Osteocyte (in vitro differentiated cells): Measurements from ENCODE around the gene MYO1D. TPM values are rescaled to one million over a fixed set of nuclear protein-coding genes. Genes with fewer than 3 reads are reported as not detected.

Experiments
- DNase-seq: peaks from one replicate; pipeline ENCODE4 v3.0.0; 2021; ENCODE audit warnings: mixed read lengths; ENCODE audit not compliant: unreplicated experiment; ENCODE audit errors: extremely low spot score
- H3K27ac Mint-ChIP-seq: one replicate; pipeline ENCODE4 v1.8.0; 2021; ENCODE audit warnings: mild to moderate bottlenecking, mixed read lengths; ENCODE audit not compliant: unreplicated experiment
- H3K27me3 Mint-ChIP-seq: one replicate; pipeline ENCODE4 v1.8.0; 2021; ENCODE audit warnings: mixed read lengths; ENCODE audit not compliant: unreplicated experiment
- H3K36me3 Mint-ChIP-seq: one replicate; pipeline ENCODE4 v1.8.0; 2021; ENCODE audit warnings: mixed read lengths; ENCODE audit not compliant: unreplicated experiment
- H3K4me1 Mint-ChIP-seq: one replicate; pipeline ENCODE4 v1.8.0; 2021; ENCODE audit warnings: mixed read lengths; ENCODE audit not compliant: unreplicated experiment
- H3K4me3 Mint-ChIP-seq: one replicate; pipeline ENCODE4 v1.8.0; 2021; ENCODE audit warnings: mild to moderate bottlenecking, moderate library complexity, mixed read lengths; ENCODE audit not compliant: unreplicated experiment
- H3K9me3 Mint-ChIP-seq: one replicate; pipeline ENCODE4 v1.8.0; 2021; ENCODE audit warnings: mixed read lengths; ENCODE audit not compliant: unreplicated experiment
- total RNA-seq: library from RNA; stranded (reverse); gene quantifications from 2 replicates; pipeline ENCODE4 v1.2.1, GENCODE V29; 2021
- TF ChIP-seq, protein P1 (sequence below): fragments of 200-600 bp; sonication (generic); IDR thresholded peaks from 2 replicates; pipeline ENCODE4 v1.5.0; 2021; ENCODE audit warnings: antibody characterized with exemption, mild to moderate bottlenecking, moderate library complexity

The MYO1D gene
- total RNA-seq, 1 donor from 2014 or later, result 19.1 TPM

DNA sequence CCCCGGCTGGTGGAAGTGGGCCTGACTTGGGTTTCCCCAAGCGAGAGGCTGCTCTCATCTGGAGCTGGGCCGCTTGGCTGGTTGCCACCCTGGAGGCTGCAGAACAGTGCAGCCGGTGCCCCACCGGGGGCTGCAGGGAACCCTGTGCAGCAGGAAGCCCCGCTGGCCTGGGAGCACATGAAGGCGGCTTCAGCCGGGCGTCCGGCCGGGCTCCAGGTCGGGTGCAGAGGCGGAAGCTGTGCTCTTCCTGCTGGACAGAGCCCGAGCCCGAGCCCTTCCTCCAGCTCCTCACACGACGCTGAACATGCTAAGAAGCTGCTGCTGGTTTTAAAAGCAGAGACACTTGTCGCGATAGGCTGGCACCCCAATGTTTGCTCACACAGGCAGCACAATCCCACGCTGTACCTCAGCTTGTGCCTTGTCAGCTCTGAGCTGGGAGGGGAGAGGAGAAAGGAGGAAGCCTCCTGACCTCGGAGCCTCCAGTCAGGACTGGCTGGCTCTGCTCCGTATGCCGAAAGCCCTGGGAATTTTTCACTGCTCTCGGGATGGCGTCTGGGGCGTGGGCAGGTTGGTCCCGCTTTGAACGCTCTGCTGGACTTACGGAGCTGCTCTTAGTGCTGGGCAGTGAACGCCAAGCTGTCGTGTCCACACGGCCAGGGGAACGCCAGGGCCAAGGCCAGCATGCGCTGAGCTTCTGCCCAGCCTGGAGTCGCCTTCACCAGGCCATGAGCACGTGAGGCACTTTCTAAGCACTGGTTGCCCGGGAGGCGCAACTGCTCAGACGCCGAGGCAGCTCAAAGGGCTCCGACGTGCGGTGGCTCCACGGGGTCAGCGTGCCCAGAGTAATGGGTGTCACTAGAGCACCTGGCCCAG is 381.3 kb downstream of the MYO1D start:
- DNase-seq, result no peak
- H3K9me3 Mint-ChIP-seq, result no peaks in the 10 kb centered on the region
- no peak overlapping the region for H3K27ac Mint-ChIP-seq
- H3K27me3 Mint-ChIP-seq, result no peaks in the 10 kb centered on the region
- peaks cover 11% of the 10 kb centered on the region for H3K4me1 Mint-ChIP-seq
- TF ChIP-seq, protein P1, sequence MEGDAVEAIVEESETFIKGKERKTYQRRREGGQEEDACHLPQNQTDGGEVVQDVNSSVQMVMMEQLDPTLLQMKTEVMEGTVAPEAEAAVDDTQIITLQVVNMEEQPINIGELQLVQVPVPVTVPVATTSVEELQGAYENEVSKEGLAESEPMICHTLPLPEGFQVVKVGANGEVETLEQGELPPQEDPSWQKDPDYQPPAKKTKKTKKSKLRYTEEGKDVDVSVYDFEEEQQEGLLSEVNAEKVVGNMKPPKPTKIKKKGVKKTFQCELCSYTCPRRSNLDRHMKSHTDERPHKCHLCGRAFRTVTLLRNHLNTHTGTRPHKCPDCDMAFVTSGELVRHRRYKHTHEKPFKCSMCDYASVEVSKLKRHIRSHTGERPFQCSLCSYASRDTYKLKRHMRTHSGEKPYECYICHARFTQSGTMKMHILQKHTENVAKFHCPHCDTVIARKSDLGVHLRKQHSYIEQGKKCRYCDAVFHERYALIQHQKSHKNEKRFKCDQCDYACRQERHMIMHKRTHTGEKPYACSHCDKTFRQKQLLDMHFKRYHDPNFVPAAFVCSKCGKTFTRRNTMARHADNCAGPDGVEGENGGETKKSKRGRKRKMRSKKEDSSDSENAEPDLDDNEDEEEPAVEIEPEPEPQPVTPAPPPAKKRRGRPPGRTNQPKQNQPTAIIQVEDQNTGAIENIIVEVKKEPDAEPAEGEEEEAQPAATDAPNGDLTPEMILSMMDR, result no peak
- no peaks in the 10 kb centered on the region for H3K36me3 Mint-ChIP-seq
- H3K4me3 Mint-ChIP-seq, result no peak overlapping the region

DNA sequence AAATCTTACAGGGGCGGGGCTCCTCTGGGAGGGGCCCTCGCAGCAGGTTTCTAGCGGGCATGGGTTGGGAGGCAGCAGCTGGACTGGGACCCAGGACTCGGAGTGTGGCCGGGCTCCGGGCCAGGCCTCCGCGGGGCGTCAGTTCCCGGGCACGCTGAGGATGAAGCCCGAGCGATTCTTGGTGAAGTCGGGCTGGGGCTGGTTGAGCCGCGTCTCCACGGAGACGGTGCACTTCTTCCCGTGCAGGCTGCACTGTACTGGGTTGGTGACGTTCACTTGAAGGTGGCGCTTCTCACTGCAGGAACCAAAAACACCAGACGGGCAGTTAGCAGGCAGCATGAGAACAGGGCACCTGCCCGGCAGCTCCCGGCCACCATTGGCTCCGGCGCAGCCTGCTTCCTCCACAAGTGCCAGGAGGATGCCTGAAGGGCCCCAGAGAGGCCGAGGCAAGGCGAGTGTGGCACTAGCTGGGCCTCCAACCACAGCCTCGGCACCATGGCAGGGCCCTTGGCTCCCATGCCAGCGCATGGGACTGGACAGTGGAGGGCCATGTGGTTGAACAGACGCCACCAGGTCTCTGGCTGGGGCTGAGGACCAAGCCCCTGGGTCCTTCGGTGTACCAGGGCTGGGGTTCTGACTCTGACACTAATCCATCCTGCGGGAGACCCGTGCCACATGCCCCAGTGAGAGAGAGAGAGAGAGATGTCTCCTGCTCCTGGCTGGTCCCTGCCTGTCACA is 382.1 kb downstream of the MYO1D start:
- no peak for DNase-seq
- no peaks in the 10 kb centered on the region for H3K36me3 Mint-ChIP-seq
- H3K9me3 Mint-ChIP-seq, result no peaks in the 10 kb centered on the region
- no peaks in the 10 kb centered on the region for H3K27me3 Mint-ChIP-seq
- H3K4me1 Mint-ChIP-seq, result peaks cover 11% of the 10 kb centered on the region
- TF ChIP-seq, protein P1, result no peak
- H3K27ac Mint-ChIP-seq, result no peak overlapping the region
- no peak overlapping the region for H3K4me3 Mint-ChIP-seq

DNA sequence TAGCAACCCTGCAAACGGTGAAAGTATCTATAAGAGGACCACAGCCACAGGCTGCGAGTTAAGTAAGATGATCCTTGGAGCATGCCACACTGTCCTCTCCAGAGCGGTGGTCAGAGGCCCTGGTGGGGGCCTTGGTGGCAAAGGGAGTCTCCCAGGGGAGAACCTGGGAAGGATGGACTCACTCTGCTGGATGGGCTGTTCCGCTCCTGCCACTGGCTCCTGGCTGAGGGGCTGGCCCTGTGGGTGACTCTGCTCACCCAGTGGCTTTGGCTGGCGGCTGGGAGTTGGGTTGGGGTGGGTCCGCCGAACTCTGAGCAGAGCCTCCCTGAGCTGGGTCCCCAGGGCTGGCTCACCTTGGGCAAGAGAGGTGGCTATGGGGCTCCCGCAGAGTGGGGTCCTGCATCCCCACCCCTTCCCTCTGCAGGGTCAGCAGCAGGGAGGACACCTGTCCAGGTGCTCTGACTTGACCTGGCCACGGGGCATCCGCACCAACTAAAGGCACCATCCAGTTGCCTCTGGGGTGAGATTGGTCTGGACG is 382.9 kb downstream of the MYO1D start:
- DNase-seq, result no peak
- Mint-ChIP-seq H3K9me3 (no peaks in the 10 kb centered on the region), H3K4me3 (no peak overlapping the region), H3K27me3 (no peaks in the 10 kb centered on the region), H3K4me1 (peaks cover 11% of the 10 kb centered on the region), H3K36me3 (no peaks in the 10 kb centered on the region), H3K27ac (no peak overlapping the region)
- TF ChIP-seq, protein P1, result no peak

DNA sequence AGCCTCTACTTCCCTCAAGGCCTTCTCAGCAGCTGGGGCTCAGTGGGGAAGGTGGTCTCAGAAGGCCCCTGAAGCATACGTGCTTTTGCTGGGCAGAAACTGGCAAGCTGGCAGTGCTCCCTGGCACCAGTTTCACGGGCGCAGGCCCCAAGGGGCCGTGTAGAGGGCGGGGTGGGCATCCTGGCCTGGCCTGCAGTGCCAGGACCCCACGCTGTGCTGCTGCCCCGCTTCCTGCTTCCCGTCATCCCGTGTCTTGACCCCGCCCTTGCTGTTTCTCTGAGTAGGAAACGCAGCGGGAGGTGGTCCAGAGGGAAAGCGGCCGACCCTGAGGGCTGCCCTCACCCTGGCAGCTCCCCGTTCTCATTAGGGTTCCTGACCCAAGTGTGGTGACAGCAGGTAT is 383.4 kb downstream of the MYO1D start:
- peaks cover 11% of the 10 kb centered on the region for H3K4me1 Mint-ChIP-seq
- TF ChIP-seq, protein P1, result no peak
- H3K27ac Mint-ChIP-seq, result no peak overlapping the region
- no peaks in the 10 kb centered on the region for H3K36me3 Mint-ChIP-seq
- no peak for DNase-seq
- no peaks in the 10 kb centered on the region for H3K27me3 Mint-ChIP-seq
- no peak overlapping the region for H3K4me3 Mint-ChIP-seq
- no peaks in the 10 kb centered on the region for H3K9me3 Mint-ChIP-seq
